Measurements from ENCODE around the gene SLC17A7.

The SLC17A7 gene

DNA sequence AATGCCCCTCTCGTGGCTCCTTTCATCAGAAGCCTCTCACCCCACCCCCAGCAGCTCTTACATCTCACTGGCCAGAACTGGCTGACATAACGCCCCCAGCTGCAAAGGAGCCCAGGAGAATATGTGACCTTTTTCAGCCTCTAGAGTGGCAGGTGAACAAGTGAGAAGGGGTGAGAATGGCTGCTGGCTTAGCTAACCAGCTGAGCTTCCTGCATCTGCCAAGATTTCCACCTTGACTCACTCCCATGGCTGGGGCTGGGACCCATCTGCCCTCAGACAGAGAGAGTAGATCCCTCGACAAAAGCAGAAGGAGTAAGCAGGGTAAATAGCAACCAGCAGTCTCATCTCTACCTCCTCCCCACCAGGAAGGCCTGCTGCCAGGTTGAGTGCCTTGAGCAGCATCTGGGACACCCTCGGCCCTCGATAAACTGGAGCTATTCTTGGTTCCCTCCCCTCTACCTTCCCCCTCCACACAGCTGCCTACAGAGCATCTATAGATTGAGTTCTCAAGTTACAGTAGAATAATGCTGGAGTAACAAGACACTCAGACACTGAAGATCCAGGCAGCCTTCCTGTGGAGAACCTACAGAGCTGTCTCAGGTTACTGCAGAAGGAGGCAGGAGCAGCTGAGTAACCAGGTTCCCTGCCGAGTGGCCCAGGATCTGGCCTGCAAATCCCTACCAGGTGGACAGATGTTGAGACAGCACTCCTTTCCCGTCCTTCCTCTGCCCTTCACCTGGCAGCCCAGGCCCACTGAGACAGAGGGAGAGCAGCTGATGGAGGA is 37.7 kb downstream of the SLC17A7 start:
- Mint-ChIP-seq H3K27ac (no peak overlapping the region), H3K4me1 (ENCODE audit: low read depth) (peaks cover 33% of the 10 kb centered on the region), H3K27me3 (no peaks in the 10 kb centered on the region), H3K36me3 (ENCODE audit: low read depth) (no peaks in the 10 kb centered on the region), H3K4me3 (no peak overlapping the region), H3K9me3 (no peaks in the 10 kb centered on the region)
- DNase-seq: no peak

GRCh38 chr19:49400029-49400428 is 41.3 kb downstream of the SLC17A7 start:
- no peaks in the 10 kb centered on the region for H3K27me3 Mint-ChIP-seq
- no peak for DNase-seq
- H3K9me3 Mint-ChIP-seq: no peaks in the 10 kb centered on the region
- peaks cover 20% of the 10 kb centered on the region for H3K4me1 Mint-ChIP-seq (ENCODE audit: low read depth)
- H3K36me3 Mint-ChIP-seq (ENCODE audit: low read depth): no peaks in the 10 kb centered on the region
- H3K4me3 Mint-ChIP-seq: no peak overlapping the region
- no peak overlapping the region for H3K27ac Mint-ChIP-seq

- no peak for DNase-seq
- Mint-ChIP-seq H3K27ac (no peak overlapping the region), H3K27me3 (no peaks in the 10 kb centered on the region), H3K4me1 (ENCODE audit: low read depth) (peaks cover 20% of the 10 kb centered on the region), H3K4me3 (no peak overlapping the region), H3K9me3 (no peaks in the 10 kb centered on the region), H3K36me3 (ENCODE audit: low read depth) (no peaks in the 10 kb centered on the region)
Measured at GRCh38 chr19:49398931-49399330, 42.4 kb downstream of the SLC17A7 start.

DNA sequence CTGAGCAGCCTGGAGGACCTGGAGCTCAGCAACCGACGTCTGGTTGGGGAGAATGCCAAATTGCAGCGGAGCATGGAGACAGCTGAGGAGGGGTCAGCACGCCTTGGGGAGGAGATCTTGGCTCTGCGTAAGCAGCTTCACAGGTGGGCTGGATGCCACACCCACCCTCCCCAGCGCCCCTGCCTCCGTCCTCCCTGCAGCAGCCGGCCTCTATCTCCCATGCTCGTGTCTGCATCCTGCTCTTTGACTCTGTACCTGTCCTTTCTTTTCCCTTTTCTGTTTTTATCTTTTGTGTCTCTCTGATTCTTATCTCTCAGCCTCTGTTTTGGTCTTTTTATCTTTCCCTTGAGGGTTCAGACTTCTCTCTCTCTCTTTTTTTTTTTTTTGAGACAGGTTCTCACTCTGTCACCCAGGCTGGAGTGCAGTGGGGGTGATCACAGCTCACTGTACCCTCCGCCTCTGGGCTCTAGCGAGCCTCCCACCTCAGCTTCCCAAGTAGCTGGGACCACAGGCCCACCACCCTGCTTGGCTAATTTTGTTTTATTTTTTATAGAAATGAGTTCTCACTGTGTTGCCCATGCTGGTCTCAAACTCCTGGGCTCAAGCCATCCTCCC is 43.2 kb downstream of the SLC17A7 start:
- Mint-ChIP-seq H3K36me3 (ENCODE audit: low read depth) (no peaks in the 10 kb centered on the region), H3K9me3 (no peaks in the 10 kb centered on the region), H3K4me1 (ENCODE audit: low read depth) (peaks cover 13% of the 10 kb centered on the region), H3K27ac (no peak overlapping the region), H3K27me3 (no peaks in the 10 kb centered on the region), H3K4me3 (no peak overlapping the region)
- DNase-seq: no peak

DNA sequence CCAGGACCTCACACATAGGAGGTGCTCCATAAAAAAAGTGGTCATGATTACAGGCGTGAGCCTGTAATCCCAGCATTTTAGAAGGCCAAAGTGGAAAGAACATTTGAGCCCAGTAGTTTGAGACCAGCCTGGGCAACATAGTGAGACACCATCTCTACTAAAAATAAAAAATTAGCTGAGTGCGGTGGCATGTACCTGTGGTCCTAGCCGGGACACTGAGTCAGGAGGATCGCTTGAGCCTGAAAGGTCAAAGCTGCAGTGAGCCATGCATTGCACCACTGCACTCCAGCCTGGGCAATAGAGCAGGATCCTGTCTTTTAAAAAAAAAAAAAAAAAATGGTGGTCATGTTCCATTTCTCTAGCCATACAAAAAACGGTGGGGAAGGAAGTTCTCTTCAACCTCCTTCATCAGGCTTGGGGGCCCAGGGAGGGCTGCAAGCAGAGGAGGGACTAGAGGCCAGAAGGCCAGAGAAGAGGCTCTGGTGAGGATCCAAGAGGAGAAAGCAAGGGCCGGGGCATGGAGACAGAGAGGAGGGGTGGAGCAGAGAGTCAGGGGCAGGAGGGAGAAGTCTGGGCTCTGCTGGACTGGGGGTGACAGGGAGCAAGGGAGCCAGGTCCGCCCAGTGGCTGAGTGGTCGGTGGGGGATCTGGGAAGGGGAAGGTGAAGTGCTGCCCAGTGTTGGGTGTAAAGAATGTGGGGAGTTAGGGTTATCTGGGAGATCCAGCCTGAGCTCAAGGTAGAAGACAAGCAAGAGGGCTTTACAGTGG is 44.4 kb downstream of the SLC17A7 start:
- Mint-ChIP-seq H3K27me3 (no peaks in the 10 kb centered on the region), H3K9me3 (no peaks in the 10 kb centered on the region), H3K36me3 (ENCODE audit: low read depth) (no peaks in the 10 kb centered on the region), H3K4me3 (no peak overlapping the region), H3K4me1 (ENCODE audit: low read depth) (peaks cover 15% of the 10 kb centered on the region), H3K27ac (no peak overlapping the region)
- no peak for DNase-seq

- Mint-ChIP-seq H3K27me3 (no peaks in the 10 kb centered on the region), H3K4me1 (ENCODE audit: low read depth) (peaks cover 20% of the 10 kb centered on the region), H3K36me3 (ENCODE audit: low read depth) (no peaks in the 10 kb centered on the region), H3K4me3 (no peak overlapping the region), H3K27ac (no peak overlapping the region), H3K9me3 (no peaks in the 10 kb centered on the region)
- DNase-seq: no peak
Measured at GRCh38 chr19:49395581-49396407, 45.5 kb downstream of the SLC17A7 start.

GRCh38 chr19:49393881-49394280 is 47.4 kb downstream of the SLC17A7 start:
- Mint-ChIP-seq H3K27me3 (no peaks in the 10 kb centered on the region), H3K4me1 (ENCODE audit: low read depth) (peaks cover 19% of the 10 kb centered on the region), H3K27ac (no peak overlapping the region), H3K9me3 (no peaks in the 10 kb centered on the region), H3K4me3 (no peak overlapping the region), H3K36me3 (ENCODE audit: low read depth) (no peaks in the 10 kb centered on the region)
- DNase-seq: no peak

DNA sequence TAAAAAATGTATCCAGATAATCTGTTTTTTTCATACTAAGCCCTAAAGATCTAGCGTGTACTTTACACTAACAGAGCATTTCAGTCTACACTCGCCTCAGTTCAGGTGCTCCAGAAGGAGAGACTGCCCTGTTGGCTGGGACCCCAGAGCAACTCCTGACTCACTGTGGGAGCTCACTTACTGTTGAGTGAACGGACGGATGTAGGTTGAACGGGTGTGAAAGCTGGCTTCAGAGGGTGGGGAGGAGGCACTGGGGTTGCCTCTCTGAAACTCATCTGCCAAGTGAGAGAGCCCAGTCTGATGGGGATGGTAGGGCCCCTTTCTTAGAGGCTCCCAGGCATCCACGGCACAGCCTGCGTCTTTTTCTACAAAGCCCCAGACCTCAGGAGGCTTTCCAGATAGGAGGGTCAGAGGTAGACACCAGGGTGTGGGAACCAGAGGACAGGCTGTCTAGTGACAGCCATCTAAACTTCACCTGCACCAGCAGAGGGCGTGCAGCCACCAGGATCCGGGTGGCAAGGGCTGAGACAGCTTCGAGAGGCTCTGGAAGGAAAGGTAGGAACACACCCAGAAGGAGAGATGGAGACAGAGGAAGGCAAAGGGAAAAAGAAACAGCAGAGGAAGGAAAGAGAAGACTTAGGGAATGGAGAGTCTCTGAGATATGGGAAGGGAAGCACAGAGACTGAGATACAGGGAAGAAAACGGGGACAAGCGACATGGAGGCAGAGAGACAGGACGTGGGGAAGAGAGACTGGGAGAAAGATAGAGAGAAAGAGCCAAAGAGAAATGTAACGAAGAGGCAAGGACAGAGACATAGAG is 49.5 kb downstream of the SLC17A7 start:
- peaks cover 16% of the 10 kb centered on the region for H3K4me1 Mint-ChIP-seq (ENCODE audit: low read depth)
- no peaks in the 10 kb centered on the region for H3K36me3 Mint-ChIP-seq (ENCODE audit: low read depth)
- peak; percentile 82 for DNase-seq
- no peak overlapping the region for H3K4me3 Mint-ChIP-seq
- no peaks in the 10 kb centered on the region for H3K9me3 Mint-ChIP-seq
- no peak overlapping the region for H3K27ac Mint-ChIP-seq
- no peaks in the 10 kb centered on the region for H3K27me3 Mint-ChIP-seq

- no peak overlapping the region for H3K27ac Mint-ChIP-seq
- H3K9me3 Mint-ChIP-seq: no peaks in the 10 kb centered on the region
- H3K4me1 Mint-ChIP-seq (ENCODE audit: low read depth): peaks cover 16% of the 10 kb centered on the region
Measured at GRCh38 chr19:49390929-49391359, 50.4 kb downstream of the SLC17A7 start.

DNA sequence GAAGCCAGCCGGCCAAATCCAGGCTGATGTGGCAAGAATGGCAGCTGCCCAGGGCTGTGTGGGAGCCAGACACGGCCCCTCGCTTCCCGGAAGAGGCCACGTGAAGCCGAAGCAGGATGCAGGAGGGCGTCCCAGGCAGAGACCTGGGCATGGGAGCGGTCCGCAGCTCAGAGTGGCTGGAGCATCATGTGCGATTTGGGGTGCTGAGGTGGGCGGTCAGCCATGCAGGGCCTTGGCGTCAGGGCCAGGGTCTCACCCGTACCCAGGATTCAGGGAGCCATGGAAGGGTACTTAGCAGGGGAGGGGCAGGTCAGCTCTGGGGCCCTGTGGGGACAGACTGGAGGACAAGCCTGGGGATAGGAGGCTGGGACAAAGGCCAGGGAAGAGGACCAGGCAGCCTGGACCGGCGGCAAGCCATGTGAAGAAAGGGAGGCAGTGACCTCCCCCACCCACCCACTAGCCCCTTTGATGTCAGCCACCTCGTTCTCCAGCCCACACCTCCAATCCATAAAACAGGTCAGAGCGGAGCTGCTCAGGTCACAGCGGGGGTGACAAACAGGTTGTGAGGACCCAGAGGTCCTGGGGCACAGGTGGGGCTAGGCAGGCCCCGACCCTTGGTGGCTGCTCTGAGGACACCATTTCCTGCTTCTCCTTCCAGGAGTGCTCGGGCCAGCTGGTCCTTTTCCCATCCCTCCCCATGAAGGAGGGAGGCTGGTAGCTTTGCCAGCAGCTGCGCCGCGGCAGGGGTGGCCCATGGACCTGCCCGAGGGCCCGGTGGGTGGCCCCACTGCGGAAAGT is 51.0 kb downstream of the SLC17A7 start:
- peaks cover 16% of the 10 kb centered on the region for H3K4me1 Mint-ChIP-seq (ENCODE audit: low read depth)
- no peak overlapping the region for H3K4me3 Mint-ChIP-seq

More at GRCh38 chr19:49390929-49391359, 50.4 kb downstream of the SLC17A7 start:
- no peaks in the 10 kb centered on the region for H3K27me3 Mint-ChIP-seq
- DNase-seq: no peak
- no peak overlapping the region for H3K4me3 Mint-ChIP-seq
- no peaks in the 10 kb centered on the region for H3K36me3 Mint-ChIP-seq (ENCODE audit: low read depth)

DNA sequence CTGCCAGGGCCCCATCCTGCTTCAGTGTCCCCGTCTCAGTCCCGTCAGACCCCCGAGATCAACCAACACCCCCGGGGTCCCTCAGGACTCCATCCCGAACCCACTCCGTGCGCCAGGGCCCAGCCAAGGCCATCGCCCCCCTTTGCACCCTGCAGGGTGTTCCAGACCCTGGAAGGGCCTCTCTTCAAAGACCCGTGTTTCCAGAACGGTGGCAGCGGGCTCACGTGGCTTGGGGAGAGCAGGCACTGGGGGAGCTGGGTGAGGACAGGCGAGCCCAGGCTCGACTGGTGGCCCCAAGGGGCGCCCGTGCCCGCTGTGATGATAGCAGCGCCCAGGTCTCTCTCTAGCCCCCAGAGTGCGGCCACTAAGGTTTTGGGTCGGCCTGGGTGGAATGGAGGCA is 51.9 kb downstream of the SLC17A7 start:
- H3K4me1 Mint-ChIP-seq (ENCODE audit: low read depth): peaks cover 16% of the 10 kb centered on the region
- no peaks in the 10 kb centered on the region for H3K9me3 Mint-ChIP-seq
- H3K27me3 Mint-ChIP-seq: no peaks in the 10 kb centered on the region
- no peak for DNase-seq
- no peaks in the 10 kb centered on the region for H3K36me3 Mint-ChIP-seq (ENCODE audit: low read depth)
- H3K27ac Mint-ChIP-seq: no peak overlapping the region
- no peak overlapping the region for H3K4me3 Mint-ChIP-seq

More for the DNA sequence above, 51.0 kb downstream of the SLC17A7 start:
- DNase-seq: no peak
- Mint-ChIP-seq H3K27ac (no peak overlapping the region), H3K36me3 (ENCODE audit: low read depth) (no peaks in the 10 kb centered on the region), H3K27me3 (no peaks in the 10 kb centered on the region), H3K9me3 (no peaks in the 10 kb centered on the region)

GRCh38 chr19:49387936-49388372 is 53.4 kb downstream of the SLC17A7 start, which contains the start of gene KASH5:
Gene KASH5, plus strand, starts transcription at chr19:49388249. Its CDS starts 2,635 bp downstream, at chr19:49390884.
- no peaks in the 10 kb centered on the region for H3K9me3 Mint-ChIP-seq
- peak within 1 kb of the TSS; percentile 35 for H3K4me3 Mint-ChIP-seq
- DNase-seq: peak; percentile 84
- no peaks in the 10 kb centered on the region for H3K27me3 Mint-ChIP-seq
- peak within 1 kb of the TSS; percentile 83 for H3K27ac Mint-ChIP-seq
- H3K36me3 Mint-ChIP-seq (ENCODE audit: low read depth): no peaks in the 10 kb centered on the region
- H3K4me1 Mint-ChIP-seq (ENCODE audit: low read depth): peaks cover 16% of the 10 kb centered on the region

DNA sequence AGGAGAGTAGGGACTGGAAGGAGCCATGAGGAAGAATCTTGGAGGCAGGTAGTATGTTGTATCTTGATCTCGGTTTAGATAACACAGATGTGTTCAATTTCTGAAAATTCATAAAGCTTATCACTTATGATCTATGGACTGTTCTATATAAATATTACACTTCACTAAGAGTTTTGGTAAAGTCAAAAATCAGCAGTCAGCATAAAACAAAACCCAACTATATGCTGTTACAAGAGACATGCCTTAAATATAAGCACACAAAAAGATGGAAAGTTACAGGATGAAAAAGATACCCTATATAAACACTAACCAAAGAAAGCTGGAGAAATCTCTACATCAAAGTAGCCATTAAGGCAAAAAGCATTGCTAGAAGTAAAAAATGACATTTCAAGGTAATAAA is 57.7 kb downstream of the SLC17A7 start:
- H3K36me3 Mint-ChIP-seq (ENCODE audit: low read depth): no peaks in the 10 kb centered on the region

More for the DNA sequence above, 57.7 kb downstream of the SLC17A7 start:
- Mint-ChIP-seq H3K4me1 (ENCODE audit: low read depth) (peaks cover 8% of the 10 kb centered on the region), H3K27ac (no peak overlapping the region), H3K27me3 (no peaks in the 10 kb centered on the region), H3K9me3 (no peaks in the 10 kb centered on the region), H3K4me3 (no peak overlapping the region)
- no peak for DNase-seq
